Uterus (tissue), 4 donors: ENCODE data around the gene LIG3. TPM values are rescaled to one million over a fixed set of nuclear protein-coding genes. Genes with fewer than 3 reads are reported as not detected.
"Not testable (repeated sequence)": the region's sequence is repeated elsewhere in the genome, so short reads cannot be mapped to it uniquely, and the experiment has no call there.

ENCODE experiments used
- DNase-seq, 2 donors: peaks; one replicate each; pipeline ENCODE4 v3.0.0-alpha.2; 2019 to 2020
- H3K27ac ChIP-seq, 2 donors: fragments of 200-600 bp; sonication (generic); 1 replicate in 1 of 2; 2 replicates in 1 of 2; pipeline ENCODE4 v1.5.1; 2016 to 2018
- H3K27me3 ChIP-seq, 2 donors: fragments of 200-600 bp; sonication (generic); one replicate each; pipeline ENCODE4 v1.5.1; 2018 to 2019; ENCODE audit warnings: control low read depth in 1 of 2
- H3K36me3 ChIP-seq, 2 donors: fragments of 200-600 bp; sonication (generic); one replicate each; pipeline ENCODE4 v1.5.1; 2019; ENCODE audit warnings: control low read depth in 1 of 2
- H3K4me1 ChIP-seq, 2 donors: fragments of 200-600 bp; sonication (generic); one replicate each; pipeline ENCODE4 v1.5.1; 2018 to 2019; ENCODE audit warnings: control low read depth in 1 of 2
- H3K4me3 ChIP-seq, 2 donors: fragments of 200-600 bp; sonication (generic); 1 replicate in 1 of 2; 2 replicates in 1 of 2; pipeline ENCODE4 v1.5.1; 2018 to 2019; ENCODE audit warnings: mild to moderate bottlenecking in 1 of 2
- H3K9me3 ChIP-seq, 2 donors: fragments of 200-600 bp; sonication (generic); one replicate each; pipeline ENCODE4 v1.5.1; 2019; ENCODE audit warnings: control low read depth in 1 of 2
- POLR2A ChIP-seq, 2 donors: fragments of 450-650 bp; IDR thresholded peaks; one replicate each; pipeline ENCODE4 v1.6.1; 2016; ENCODE audit warnings: antibody characterized with exemption in 2 of 2, mild to moderate bottlenecking in 1 of 2, moderate library complexity in 1 of 2
- intact Hi-C: fragments of 100-400 bp; cut with DNase I; formaldehyde crosslinking; loops from one replicate; pipeline ENCODE4 v1.15.1; 2023; ENCODE audit warnings: low total_unique reads
- total RNA-seq, 4 donors: library from RNA; depleted of rRNA in 3 of 4; stranded (reverse); fragments of >200 nt in 3 of 4; gene quantifications; one replicate each; pipeline versions ENCODE4 v1.1.0 to v1.2.4, GENCODE V29; 2014 to 2023
- TF ChIP-seq, protein P1 (sequence below), 4 experiments: fragments of 200-600 bp in 2 of 4; fragments of 450-650 bp in 2 of 4; sonication (generic) in 2 of 4; IDR thresholded peaks; one replicate each; pipeline ENCODE4 v1.5.1; 2016 to 2019; ENCODE audit warnings: antibody characterized with exemption in 4 of 4, mild to moderate bottlenecking in 2 of 4, moderate library complexity in 1 of 4
- donor health status: DM: yes; HTN: yes; CAD: no.

The LIG3 gene
- total RNA-seq, 4 donors from 2014 or later = 11.5 to 108 (median 57.0) TPM

DNA sequence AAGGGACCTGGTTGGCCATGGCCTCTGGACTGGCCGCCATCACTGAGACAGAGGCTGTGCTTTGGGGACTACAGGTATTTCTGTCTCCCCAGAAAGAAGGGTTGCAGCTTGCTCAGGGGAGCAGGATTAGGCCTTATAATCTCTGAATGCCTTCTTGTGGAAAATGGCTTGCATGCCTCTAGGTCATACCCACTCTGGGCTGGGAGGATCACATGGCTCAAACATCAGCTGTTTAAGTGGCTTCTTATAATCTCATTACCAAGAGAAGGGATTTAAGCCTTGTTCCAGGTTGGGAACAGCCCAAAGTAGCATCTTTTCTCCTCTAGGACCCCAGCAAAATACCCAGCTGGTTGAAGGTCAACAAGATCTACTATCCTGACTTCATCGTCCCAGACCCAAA lies 19.1 kb downstream of the LIG3 start:
- no peak for TF ChIP-seq POLR2A (IDR thresholded peaks at IDR 0.05)
- TF ChIP-seq, protein P1, sequence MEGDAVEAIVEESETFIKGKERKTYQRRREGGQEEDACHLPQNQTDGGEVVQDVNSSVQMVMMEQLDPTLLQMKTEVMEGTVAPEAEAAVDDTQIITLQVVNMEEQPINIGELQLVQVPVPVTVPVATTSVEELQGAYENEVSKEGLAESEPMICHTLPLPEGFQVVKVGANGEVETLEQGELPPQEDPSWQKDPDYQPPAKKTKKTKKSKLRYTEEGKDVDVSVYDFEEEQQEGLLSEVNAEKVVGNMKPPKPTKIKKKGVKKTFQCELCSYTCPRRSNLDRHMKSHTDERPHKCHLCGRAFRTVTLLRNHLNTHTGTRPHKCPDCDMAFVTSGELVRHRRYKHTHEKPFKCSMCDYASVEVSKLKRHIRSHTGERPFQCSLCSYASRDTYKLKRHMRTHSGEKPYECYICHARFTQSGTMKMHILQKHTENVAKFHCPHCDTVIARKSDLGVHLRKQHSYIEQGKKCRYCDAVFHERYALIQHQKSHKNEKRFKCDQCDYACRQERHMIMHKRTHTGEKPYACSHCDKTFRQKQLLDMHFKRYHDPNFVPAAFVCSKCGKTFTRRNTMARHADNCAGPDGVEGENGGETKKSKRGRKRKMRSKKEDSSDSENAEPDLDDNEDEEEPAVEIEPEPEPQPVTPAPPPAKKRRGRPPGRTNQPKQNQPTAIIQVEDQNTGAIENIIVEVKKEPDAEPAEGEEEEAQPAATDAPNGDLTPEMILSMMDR (IDR thresholded peaks at IDR 0.05) = no peak
- peaks cover 0 to 6% of the 10 kb centered on the region in 2 donors for H3K4me1 ChIP-seq

GRCh38 chr17:35000965-35001364 lies 20.7 kb downstream of the LIG3 start:
- not testable (repeated sequence) for H3K36me3 ChIP-seq

More for the DNA sequence above, 19.1 kb downstream of the LIG3 start:
- Histone ChIP-seq H3K9me3 (no peaks in the 10 kb centered on the region), H3K4me3 (no peak overlapping the region), H3K27ac (no peak overlapping the region), H3K36me3 (no peaks in the 10 kb centered on the region), H3K27me3 (no peaks in the 10 kb centered on the region)
- DNase-seq = no peak
- intact Hi-C loops = no loop called here

GRCh38 chr17:35001549-35001948 lies 21.2 kb downstream of the LIG3 start:
- no peak for TF ChIP-seq POLR2A (IDR thresholded peaks at IDR 0.05)
- TF ChIP-seq, protein P1 (IDR thresholded peaks at IDR 0.05) = no peak
- Histone ChIP-seq H3K4me1 (peaks cover 0 to 6% of the 10 kb centered on the region in 2 donors), H3K4me3 (no peak overlapping the region), H3K27me3 (no peaks in the 10 kb centered on the region), H3K9me3 (no peaks in the 10 kb centered on the region), H3K27ac (no peak overlapping the region), H3K36me3 (no peaks in the 10 kb centered on the region)
- intact Hi-C loops = no loop called here
- DNase-seq = no peak

More at GRCh38 chr17:35000965-35001364, 20.7 kb downstream of the LIG3 start:
- H3K27ac ChIP-seq, H3K4me1 ChIP-seq, DNase-seq, H3K27me3 ChIP-seq, H3K4me3 ChIP-seq, intact Hi-C loops, H3K9me3 ChIP-seq: not testable (repeated sequence)

DNA sequence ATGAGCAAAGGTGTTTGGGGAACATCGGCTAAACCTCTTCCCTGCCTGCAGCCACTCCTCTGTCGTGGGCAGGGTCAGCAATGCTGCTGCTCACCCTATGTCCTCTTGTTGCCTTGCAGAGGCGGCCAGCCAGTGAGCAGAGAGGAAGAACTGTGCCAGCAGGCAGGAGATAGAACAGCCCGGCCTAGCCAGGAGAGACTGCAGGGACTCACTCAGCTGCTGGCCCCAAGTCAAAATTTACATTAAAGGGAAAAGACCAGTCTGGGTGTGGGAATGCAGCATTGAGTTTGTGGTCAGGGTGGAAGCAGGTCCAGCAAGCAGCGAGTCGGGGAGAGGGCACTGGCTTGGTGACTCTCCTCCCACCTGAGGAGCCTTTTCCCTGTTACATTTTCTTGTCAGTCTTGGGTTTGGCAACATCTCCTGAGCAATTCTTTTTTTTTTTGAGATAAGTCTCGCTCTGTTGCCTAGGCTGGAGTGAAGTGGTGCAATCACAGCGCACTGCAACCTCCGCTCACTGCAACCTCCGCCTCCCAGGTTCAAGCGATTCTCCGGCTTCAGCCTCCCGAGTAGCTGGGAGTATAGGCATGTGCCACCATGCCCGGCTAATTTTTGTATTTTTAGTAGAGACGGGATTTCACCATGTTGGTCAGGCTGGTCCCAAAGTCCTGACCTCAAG lies 22.7 kb downstream of the LIG3 start:
- no peaks in the 10 kb centered on the region for H3K4me1 ChIP-seq
- TF ChIP-seq POLR2A (IDR thresholded peaks at IDR 0.05) = no peak
- TF ChIP-seq, protein P1 (IDR thresholded peaks at IDR 0.05) = no peak

GRCh38 chr17:35003778-35004177 lies 23.5 kb downstream of the LIG3 start:
- Histone ChIP-seq H3K36me3 (no peaks in the 10 kb centered on the region), H3K27ac (no peak overlapping the region), H3K27me3 (no peaks in the 10 kb centered on the region), H3K4me3 (no peak overlapping the region), H3K4me1 (no peaks in the 10 kb centered on the region), H3K9me3 (no peaks in the 10 kb centered on the region)
- DNase-seq = no peak
- intact Hi-C loops = no loop called here
- no peak for TF ChIP-seq POLR2A (IDR thresholded peaks at IDR 0.05)
- TF ChIP-seq, protein P1 (IDR thresholded peaks at IDR 0.05) = no peak

More for the DNA sequence above, 22.7 kb downstream of the LIG3 start:
- Histone ChIP-seq H3K4me3 (no peak overlapping the region), H3K9me3 (no peaks in the 10 kb centered on the region), H3K36me3 (no peaks in the 10 kb centered on the region), H3K27ac (no peak overlapping the region), H3K27me3 (no peaks in the 10 kb centered on the region)
- DNase-seq = no peak
- intact Hi-C loops = no loop called here
